Activated CD4-positive, CD25-positive, alpha-beta regulatory T cell treated with anti-CD3 and anti-CD28 coated beads, Interleukin-2, amount 50 U/mL, for 72 hours (primary cell): ENCODE measurements around the gene BCL2L12.
"Not testable (repeated sequence)": the region's sequence is repeated elsewhere in the genome, so short reads cannot be mapped to it uniquely, and the experiment has no call there.

Experiments
- DNase-seq: peaks from one replicate; pipeline ENCODE4 v3.0.0; 2021

The BCL2L12 gene

GRCh38 chr19:49718511-49718910, 52.8 kb downstream of the BCL2L12 start:
- DNase-seq, result no peak

GRCh38 chr19:49718991-49719390, 53.3 kb downstream of the BCL2L12 start:
- DNase-seq, result no peak

- not testable (repeated sequence) for DNase-seq
These were observed 53.7 kb downstream of the BCL2L12 start for GRCh38 chr19:49719420-49719819.
